GM10248 (cell line): Measurements from ENCODE around the gene JAG1.

ENCODE experiments used
- CTCF ChIA-PET: fragments of 300-600 bp; sonication (Branson Sonifier 250); formaldehyde crosslinking; extraction: SDS; loops from one replicate; lab custom pipeline; 2021; ENCODE audit warnings: antibody characterized with exemption; lab: Yijun Ruan, JAX
- POLR2A ChIA-PET: fragments of 350-650 bp; sonication (Branson Sonifier 250); formaldehyde crosslinking; extraction: SDS; loops from one replicate; lab custom pipeline; 2020; ENCODE audit warnings: antibody characterized with exemption; lab: Yijun Ruan, JAX
- DNase-seq: peaks from one replicate; pipeline ENCODE4 v3.0.0; 2012; ENCODE audit errors: extremely low spot score
- TF ChIP-seq, protein P1 (sequence below): IDR thresholded peaks from 2 replicates; pipeline ENCODE4 v1.5.1; 2012; ENCODE audit warnings: mild to moderate bottlenecking, low read depth; ENCODE audit errors: extremely low read depth, missing control alignments, control extremely low read depth

The JAG1 gene

DNA sequence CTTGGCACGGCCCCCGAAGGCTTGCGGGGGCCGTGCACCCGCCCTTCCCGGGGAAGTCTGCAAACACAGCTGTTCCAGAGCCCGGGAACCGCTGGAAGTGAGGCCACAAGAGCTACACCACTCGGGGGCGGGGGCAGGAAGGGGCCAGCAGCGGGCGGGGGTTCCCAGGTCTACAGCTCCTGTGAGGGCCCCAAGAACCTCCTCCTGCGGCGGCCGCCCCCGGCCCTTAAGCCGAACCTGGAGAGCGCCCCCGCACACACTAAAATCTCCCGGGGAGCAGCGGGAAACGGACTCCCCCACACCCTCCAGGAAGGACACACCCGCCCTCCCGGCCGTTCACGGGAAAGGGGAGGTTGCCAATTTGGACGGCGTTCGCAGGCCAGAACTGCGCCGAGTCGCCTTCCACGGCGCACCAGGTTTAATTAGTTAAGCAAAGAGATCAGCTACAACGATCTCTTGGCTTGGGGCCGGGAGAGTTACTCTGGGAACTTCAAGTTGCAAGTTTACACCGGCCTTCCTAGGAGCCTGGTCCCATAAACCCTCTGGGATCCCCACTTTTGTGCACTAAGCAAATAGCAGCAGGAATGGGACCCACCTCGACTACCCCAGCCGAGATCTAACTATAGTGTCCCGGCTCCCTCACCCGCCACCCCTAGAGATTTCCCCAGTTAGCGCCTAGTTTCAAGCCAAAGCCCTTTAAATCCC, 1.7 kb downstream of the JAG1 start:
- TF ChIP-seq, protein P1, sequence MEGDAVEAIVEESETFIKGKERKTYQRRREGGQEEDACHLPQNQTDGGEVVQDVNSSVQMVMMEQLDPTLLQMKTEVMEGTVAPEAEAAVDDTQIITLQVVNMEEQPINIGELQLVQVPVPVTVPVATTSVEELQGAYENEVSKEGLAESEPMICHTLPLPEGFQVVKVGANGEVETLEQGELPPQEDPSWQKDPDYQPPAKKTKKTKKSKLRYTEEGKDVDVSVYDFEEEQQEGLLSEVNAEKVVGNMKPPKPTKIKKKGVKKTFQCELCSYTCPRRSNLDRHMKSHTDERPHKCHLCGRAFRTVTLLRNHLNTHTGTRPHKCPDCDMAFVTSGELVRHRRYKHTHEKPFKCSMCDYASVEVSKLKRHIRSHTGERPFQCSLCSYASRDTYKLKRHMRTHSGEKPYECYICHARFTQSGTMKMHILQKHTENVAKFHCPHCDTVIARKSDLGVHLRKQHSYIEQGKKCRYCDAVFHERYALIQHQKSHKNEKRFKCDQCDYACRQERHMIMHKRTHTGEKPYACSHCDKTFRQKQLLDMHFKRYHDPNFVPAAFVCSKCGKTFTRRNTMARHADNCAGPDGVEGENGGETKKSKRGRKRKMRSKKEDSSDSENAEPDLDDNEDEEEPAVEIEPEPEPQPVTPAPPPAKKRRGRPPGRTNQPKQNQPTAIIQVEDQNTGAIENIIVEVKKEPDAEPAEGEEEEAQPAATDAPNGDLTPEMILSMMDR, result no peak
- ChIA-PET POLR2A (interaction anchor here (0.6 to 0.9 kb wide), 2 partner anchors 159 to 1255 kb away, joined by 4 to 5 read pairs; no protein-coding TSS in a partner anchor), CTCF (interaction anchor here (0.9 to 9.0 kb wide), 27 partner anchors 8 to 871 kb away, joined by 3 to 73 read pairs (median 4); no protein-coding TSS in a partner anchor)
- DNase-seq, result peak; percentile 36

DNA sequence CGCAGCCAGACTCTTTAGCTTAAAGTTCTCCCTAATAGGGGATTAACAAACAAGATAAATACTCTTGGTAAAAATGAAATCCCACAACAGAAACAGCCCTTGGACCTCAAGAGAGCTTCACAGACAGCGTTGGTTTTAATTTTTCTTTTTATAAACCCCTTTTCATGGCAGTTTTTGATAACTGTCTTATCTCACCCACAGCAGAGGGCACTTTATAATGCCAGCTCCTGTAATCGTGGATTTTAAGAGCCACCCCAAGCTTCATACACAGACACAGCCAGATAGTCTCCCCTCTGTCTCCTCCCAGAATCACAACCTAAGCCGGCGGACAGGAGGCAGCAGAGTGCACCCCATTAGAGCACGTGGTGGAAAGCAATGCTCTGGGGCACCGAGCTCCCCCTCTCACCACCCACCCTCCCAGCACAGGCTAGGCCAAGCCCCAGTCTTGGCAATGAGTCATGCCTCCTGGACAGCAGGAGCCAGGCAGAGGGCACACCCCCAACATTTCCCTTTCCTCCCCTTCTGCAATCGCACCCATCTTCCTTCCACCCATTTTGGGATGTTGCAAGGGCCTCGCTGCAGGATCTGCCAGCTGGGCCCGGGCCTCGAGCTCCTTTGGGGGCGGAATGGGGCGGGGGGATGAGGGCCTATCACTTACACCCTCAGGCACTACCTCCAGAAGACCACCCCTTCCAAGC, 2.4 kb downstream of the JAG1 start:
- CTCF ChIA-PET, result interaction anchor here (0.7 to 9.0 kb wide), 34 partner anchors 8 to 872 kb away, joined by 3 to 73 read pairs (median 4); no protein-coding TSS in a partner anchor
- TF ChIP-seq, protein P1, result peak; percentile 54
- POLR2A ChIA-PET, result interaction anchor here (0.5 to 0.9 kb wide), 4 partner anchors 124 to 1256 kb away, joined by 3 to 9 read pairs (median 4); no protein-coding TSS in a partner anchor
- DNase-seq, result peak; percentile 77

DNA sequence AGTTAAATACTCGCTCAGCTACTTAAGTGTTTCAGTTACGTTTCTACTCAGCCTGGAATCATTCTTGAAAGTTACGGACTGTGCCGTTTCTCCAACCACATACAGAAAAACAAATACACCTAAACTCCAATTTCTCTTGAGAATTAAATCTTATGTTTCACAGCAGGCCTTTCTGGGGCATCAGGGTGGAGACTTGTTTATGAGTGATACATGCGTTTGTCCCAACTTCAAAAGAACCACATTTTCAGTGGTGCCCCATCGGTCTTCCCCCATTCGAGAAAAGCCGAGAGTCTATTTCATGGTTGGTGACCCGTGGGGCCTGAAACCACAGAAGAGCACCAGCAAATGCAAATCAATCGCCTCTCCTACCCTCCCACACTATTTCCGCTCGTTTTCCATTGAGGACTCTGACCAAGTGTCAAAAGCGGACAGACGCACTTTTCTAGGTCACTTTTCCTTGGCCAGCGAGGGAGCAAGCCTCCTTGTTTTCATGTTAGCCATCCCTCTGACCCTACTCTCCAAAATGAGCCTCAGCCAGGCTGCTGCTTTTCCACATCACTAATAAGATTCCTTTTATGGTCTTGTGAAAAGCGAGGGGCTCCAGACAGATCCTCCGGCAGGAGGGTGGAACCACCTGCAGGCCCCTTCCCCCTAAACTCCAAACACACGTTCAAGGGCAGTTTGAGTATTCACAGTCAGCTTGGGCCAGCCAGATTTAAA, 3.1 kb downstream of the JAG1 start:
- TF ChIP-seq, protein P1, result no peak
- POLR2A ChIA-PET, result interaction anchor here (0.5 kb wide), 1 partner anchor 597 kb away, joined by 9 read pairs; no protein-coding TSS in a partner anchor
- CTCF ChIA-PET, result interaction anchor here (0.7 to 9.0 kb wide), 30 partner anchors 9 to 873 kb away, joined by 3 to 73 read pairs (median 4); no protein-coding TSS in a partner anchor
- peak; percentile 65 for DNase-seq

DNA sequence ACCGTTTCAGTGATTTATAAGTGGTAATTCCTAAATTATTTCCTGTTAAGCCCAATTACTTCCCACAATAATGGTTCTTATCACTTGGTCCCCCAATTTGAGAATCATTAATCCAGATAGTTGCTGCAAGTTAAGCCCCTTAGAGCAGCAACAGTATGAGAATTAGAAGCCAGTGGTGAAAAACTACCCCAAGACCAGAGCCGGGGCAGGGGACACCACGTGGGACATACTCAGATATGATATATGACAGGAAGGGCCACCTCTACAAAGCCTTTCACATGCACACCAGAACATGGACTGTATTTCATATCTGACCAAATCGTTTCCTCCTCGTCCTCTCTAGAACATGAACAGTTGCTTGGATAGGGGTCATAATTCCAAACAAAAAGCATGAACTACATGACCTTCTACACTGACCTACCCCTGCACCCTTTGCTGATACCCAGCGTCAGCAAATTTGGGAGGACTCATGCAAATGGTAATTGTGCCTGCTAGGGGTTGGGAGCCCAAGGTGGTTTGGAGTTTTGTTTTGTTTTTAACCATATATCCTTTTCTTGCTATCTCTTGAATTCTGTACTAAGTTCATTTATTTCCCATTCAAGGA, 3.9 kb downstream of the JAG1 start:
- CTCF ChIA-PET, result interaction anchor here (1.2 to 9.0 kb wide), 8 partner anchors 10 to 598 kb away, joined by 3 to 73 read pairs (median 4); no protein-coding TSS in a partner anchor
- POLR2A ChIA-PET, result no interaction called here
- TF ChIP-seq, protein P1, result no peak
- no peak for DNase-seq

DNA sequence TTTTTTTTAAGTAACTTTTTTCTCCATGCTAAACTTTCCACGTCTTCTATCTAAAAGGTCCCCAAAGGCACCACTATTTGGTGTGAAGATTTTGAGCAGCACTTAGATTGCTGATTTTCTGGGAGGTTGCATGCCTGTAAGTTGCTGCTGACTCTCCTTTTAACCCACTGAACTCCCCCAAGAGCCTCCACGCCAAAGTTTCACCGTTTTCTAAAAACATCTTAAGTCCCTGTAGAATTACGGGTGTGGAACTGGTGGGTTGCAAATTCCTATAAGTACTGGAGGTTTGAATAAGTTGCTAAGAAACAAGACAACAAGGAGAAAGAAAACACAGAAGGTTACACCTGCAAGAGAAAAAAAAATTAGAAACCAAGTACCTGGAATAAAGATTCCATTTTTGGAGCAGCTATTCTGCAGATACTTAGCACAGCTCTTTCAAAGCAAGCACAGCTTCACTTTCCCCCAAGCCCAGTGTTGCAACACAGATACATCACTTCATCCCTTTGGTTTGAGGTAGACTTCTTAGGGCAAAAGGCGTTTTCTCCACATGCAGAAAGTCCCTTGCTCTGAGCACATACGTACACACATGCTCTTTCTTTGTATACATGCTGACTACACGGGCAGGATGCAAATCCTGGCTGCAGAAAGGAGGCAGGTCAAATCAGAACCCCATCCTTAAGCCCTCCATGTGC, 5.0 kb downstream of the JAG1 start:
- ChIA-PET POLR2A (no interaction called here), CTCF (interaction anchor here (1.2 to 9.0 kb wide), 4 partner anchors 9 to 536 kb away, joined by 3 to 73 read pairs (median 4); no protein-coding TSS in a partner anchor)
- TF ChIP-seq, protein P1, result no peak
- no peak for DNase-seq
